GM21529 (cell line): Measurements from ENCODE around the gene FOXB1.

Source experiments
- ATAC-seq: cut with Tn5 transposase; IDR thresholded peaks from one replicate; pipeline ENCODE4 v1.9.1; 2021; ENCODE audit not compliant: unreplicated experiment

The FOXB1 gene

GRCh38 chr15:60004009-60004845 is at the start of gene FOXB1:
FOXB1 (plus strand) TSS chr15:60004311; CDS start chr15:60004964, 653 bp downstream.
- ATAC-seq, result no peak

GRCh38 chr15:59958288-59958687 is 45.8 kb upstream of the FOXB1 start:
- ATAC-seq, result no peak

- no peak for ATAC-seq
These were observed 43.8 kb upstream of the FOXB1 start for GRCh38 chr15:59960318-59960717.

- ATAC-seq, result no peak
These were observed 40.8 kb upstream of the FOXB1 start for GRCh38 chr15:59963322-59963721.

GRCh38 chr15:59963925-59964324 is 40.2 kb upstream of the FOXB1 start:
- no peak for ATAC-seq

GRCh38 chr15:59965741-59966140 is 38.4 kb upstream of the FOXB1 start:
- ATAC-seq, result no peak

- no peak for ATAC-seq
These were observed 37.8 kb upstream of the FOXB1 start for GRCh38 chr15:59966262-59966661.

- ATAC-seq, result no peak
These were observed 35.8 kb upstream of the FOXB1 start for GRCh38 chr15:59968314-59968713.

GRCh38 chr15:59972241-59972640 is 31.9 kb upstream of the FOXB1 start:
- no peak for ATAC-seq

GRCh38 chr15:59976480-59977271 is 27.4 kb upstream of the FOXB1 start:
- no peak for ATAC-seq

GRCh38 chr15:59991834-59992233 is 12.3 kb upstream of the FOXB1 start:
- no peak for ATAC-seq

- ATAC-seq, result no peak
These were observed 10.9 kb upstream of the FOXB1 start for GRCh38 chr15:59993041-59993750.

GRCh38 chr15:59993950-59994401 is 10.1 kb upstream of the FOXB1 start:
- no peak for ATAC-seq

GRCh38 chr15:59994526-59994887 is 9.6 kb upstream of the FOXB1 start:
- ATAC-seq, result no peak

GRCh38 chr15:59994888-59995557 is 9.1 kb upstream of the FOXB1 start:
- no peak for ATAC-seq

- no peak for ATAC-seq
These were observed 8.4 kb upstream of the FOXB1 start for GRCh38 chr15:59995568-59996297.

GRCh38 chr15:59996298-59997041 is 7.6 kb upstream of the FOXB1 start:
- no peak for ATAC-seq

GRCh38 chr15:59997070-59997701 is 6.9 kb upstream of the FOXB1 start:
- peak; percentile 83 for ATAC-seq

GRCh38 chr15:59998305-59998949 is 5.7 kb upstream of the FOXB1 start:
- ATAC-seq, result no peak
